Ectodermal cell (in vitro differentiated cells): ENCODE data around the gene RAI14.

Experiments
- H3K27ac ChIP-seq: 2 replicates; pipeline ENCODE4 v1.7.0; 2013; ENCODE audit warnings: mild to moderate bottlenecking, low read depth, low read length; ENCODE audit not compliant: insufficient read depth, poor library complexity, severe bottlenecking
- H3K27me3 ChIP-seq: 2 replicates; pipeline ENCODE4 v1.7.0; 2013; ENCODE audit warnings: mild to moderate bottlenecking, low read length; ENCODE audit not compliant: insufficient read depth, control insufficient read depth, poor library complexity, severe bottlenecking
- H3K36me3 ChIP-seq: one replicate; pipeline ENCODE4 v1.7.0; 2013; ENCODE audit warnings: low read length; ENCODE audit not compliant: control insufficient read depth, insufficient read depth
- H3K4me1 ChIP-seq: one replicate; pipeline ENCODE4 v1.7.0; 2013; ENCODE audit warnings: low read length; ENCODE audit not compliant: control insufficient read depth, insufficient read depth
- H3K4me3 ChIP-seq: 2 replicates; pipeline ENCODE4 v1.7.0; 2013; ENCODE audit warnings: low read depth, low read length, control low read depth; ENCODE audit not compliant: insufficient read depth
- H3K9me3 ChIP-seq: 2 replicates; pipeline ENCODE4 v1.7.0; 2013; ENCODE audit warnings: mild to moderate bottlenecking, low read length, moderate library complexity; ENCODE audit not compliant: control insufficient read depth
- WGBS, 2 experiments: methylation state at CpG; one replicate each; pipeline ENCODE4 v1.1.7; 2013; ENCODE audit warnings: missing lambda C conversion rate in 2 of 2; 5-methylcytosine and 5-hydroxymethylcytosine counted together

The RAI14 gene

GRCh38 chr5:34806532-34806931, 150.4 kb downstream of the RAI14 start:
- Histone ChIP-seq H3K9me3 (no peaks in the 10 kb centered on the region), H3K36me3 (no peaks in the 10 kb centered on the region), H3K27me3 (no peaks in the 10 kb centered on the region), H3K4me1 (no peaks in the 10 kb centered on the region), H3K27ac (no peak overlapping the region), H3K4me3 (no peak overlapping the region)
- WGBS, 2 experiments = 85 to 87% methylated on average over 6 of the region's 6 CpGs

GRCh38 chr5:34811706-34812105, 155.6 kb downstream of the RAI14 start:
- Histone ChIP-seq H3K9me3 (no peaks in the 10 kb centered on the region), H3K4me1 (no peaks in the 10 kb centered on the region), H3K27me3 (no peaks in the 10 kb centered on the region), H3K36me3 (no peaks in the 10 kb centered on the region), H3K27ac (no peak overlapping the region), H3K4me3 (no peak overlapping the region)
- WGBS, 2 experiments = 64 to 69% methylated on average over 1 of the region's 1 CpG

GRCh38 chr5:34813509-34813908, 157.4 kb downstream of the RAI14 start:
- no peaks in the 10 kb centered on the region for H3K4me1 ChIP-seq

GRCh38 chr5:34817558-34818351, 161.6 kb downstream of the RAI14 start:
- H3K27me3 ChIP-seq = no peaks in the 10 kb centered on the region
- H3K9me3 ChIP-seq = no peaks in the 10 kb centered on the region
- no peak overlapping the region for H3K27ac ChIP-seq
- H3K4me3 ChIP-seq = no peak overlapping the region
- WGBS, 2 experiments = 96 to 100% methylated on average over 2 of the region's 3 CpGs
- peaks cover under 1% of the 10 kb centered on the region for H3K36me3 ChIP-seq
- no peaks in the 10 kb centered on the region for H3K4me1 ChIP-seq

More at GRCh38 chr5:34813509-34813908, 157.4 kb downstream of the RAI14 start:
- no peaks in the 10 kb centered on the region for H3K36me3 ChIP-seq
- H3K9me3 ChIP-seq = no peaks in the 10 kb centered on the region
- H3K27me3 ChIP-seq = no peaks in the 10 kb centered on the region
- 91 to 95% methylated on average over 2 of the region's 3 CpGs for WGBS, 2 experiments
- no peak overlapping the region for H3K4me3 ChIP-seq
- no peak overlapping the region for H3K27ac ChIP-seq

GRCh38 chr5:34818717-34819116, 162.6 kb downstream of the RAI14 start:
- Histone ChIP-seq H3K36me3 (peaks cover 9% of the 10 kb centered on the region), H3K27me3 (no peaks in the 10 kb centered on the region), H3K9me3 (no peaks in the 10 kb centered on the region), H3K27ac (no peak overlapping the region), H3K4me1 (no peaks in the 10 kb centered on the region), H3K4me3 (no peak overlapping the region)
- 89 to 100% methylated on average over 3 of the region's 3 CpGs for WGBS, 2 experiments

GRCh38 chr5:34820593-34820992, 164.5 kb downstream of the RAI14 start:
- WGBS, 2 experiments = 85 to 96% methylated on average over 1 of the region's 1 CpG
- H3K36me3 ChIP-seq = peaks cover 9% of the 10 kb centered on the region

GRCh38 chr5:34822956-34823715, 167.0 kb downstream of the RAI14 start:
- Histone ChIP-seq H3K9me3 (no peaks in the 10 kb centered on the region), H3K4me1 (no peaks in the 10 kb centered on the region), H3K27ac (no peak overlapping the region), H3K27me3 (no peaks in the 10 kb centered on the region), H3K4me3 (no peak overlapping the region), H3K36me3 (peaks cover 24% of the 10 kb centered on the region)
- 94 to 96% methylated on average over 8 of the region's 8 CpGs for WGBS, 2 experiments

More at GRCh38 chr5:34820593-34820992, 164.5 kb downstream of the RAI14 start:
- Histone ChIP-seq H3K27me3 (no peaks in the 10 kb centered on the region), H3K4me1 (no peaks in the 10 kb centered on the region), H3K9me3 (no peaks in the 10 kb centered on the region), H3K27ac (no peak overlapping the region), H3K4me3 (no peak overlapping the region)

- WGBS, 2 experiments = 69 to 75% methylated on average over 6 of the region's 6 CpGs
- Histone ChIP-seq H3K4me1 (no peaks in the 10 kb centered on the region), H3K27me3 (no peaks in the 10 kb centered on the region), H3K27ac (no peak overlapping the region), H3K9me3 (no peaks in the 10 kb centered on the region), H3K36me3 (peaks cover 34% of the 10 kb centered on the region), H3K4me3 (no peak overlapping the region)
Measured at GRCh38 chr5:34826347-34826746, 170.2 kb downstream of the RAI14 start.

GRCh38 chr5:34827588-34828506, 171.7 kb downstream of the RAI14 start:
- Histone ChIP-seq H3K36me3 (peaks cover 32% of the 10 kb centered on the region), H3K27ac (no peak overlapping the region), H3K4me3 (no peak overlapping the region), H3K27me3 (no peaks in the 10 kb centered on the region), H3K9me3 (no peaks in the 10 kb centered on the region), H3K4me1 (no peaks in the 10 kb centered on the region)
- WGBS, 2 experiments = 94 to 95% methylated on average over 5 to 6 of the region's 6 CpGs
